PC-3 (cell line): ENCODE results near the gene MED13L. TPM values are rescaled to one million over a fixed set of nuclear protein-coding genes. Genes with fewer than 3 reads are reported as not detected.

Experiments
- ATAC-seq: fragments of 200-7000 bp; cut with Tn5 transposase; 2 replicates; pipeline ENCODE4 v1.9.1; 2020; ENCODE audit warnings: mild to moderate bottlenecking, moderate library complexity
- BruUV-seq: library from RNA; stranded (reverse); fragments of 400-500 nt; replicated peaks from 2 replicates; lab custom pipeline; 2021; lab: Mats Ljungman, UMichigan
- CTCF ChIA-PET: fragments of 300-600 bp; sonication (Branson Sonifier 250); formaldehyde crosslinking; loops from one replicate; lab custom pipeline; 2022; ENCODE audit warnings: antibody characterized with exemption; lab: Charles Lee
- POLR2A ChIA-PET: fragments of 300-600 bp; sonication (Branson Sonifier 250); formaldehyde crosslinking; loops from one replicate; lab custom pipeline; 2022; ENCODE audit warnings: antibody characterized with exemption; ENCODE audit not compliant: unreplicated experiment; lab: Charles Lee
- DNase-seq: peaks from one replicate; pipeline ENCODE4 v3.0.0-alpha.2; 2015
- H2AFZ ChIP-seq: fragments of 300-600 bp; sonication (generic); 2 replicates; pipeline ENCODE4 v1.6.0; 2016; ENCODE audit warnings: antibody characterized with exemption, low read length
- H3F3A ChIP-seq: fragments of 300-600 bp; sonication (generic); one replicate; pipeline ENCODE4 v1.6.0; 2017; ENCODE audit warnings: antibody characterized with exemption, low read length, control low read depth, mild to moderate bottlenecking; ENCODE audit not compliant: unreplicated experiment
- H3K27ac ChIP-seq: fragments of 300-600 bp; sonication (generic); 2 replicates; pipeline ENCODE4 v1.5.1; 2016; ENCODE audit warnings: mild to moderate bottlenecking, low read length
- H3K27me3 ChIP-seq: fragments of 300-600 bp; sonication (generic); 2 replicates; pipeline ENCODE4 v1.6.1; 2016; ENCODE audit warnings: low read length, mixed read lengths
- H3K36me3 ChIP-seq: fragments of 300-600 bp; sonication (generic); 2 replicates; pipeline ENCODE4 v1.6.1; 2016; ENCODE audit warnings: low read depth, mixed run types, low read length, mixed read lengths
- H3K4me1 ChIP-seq: fragments of 300-600 bp; sonication (generic); 2 replicates; pipeline ENCODE4 v1.5.1; 2016; ENCODE audit warnings: low read length; ENCODE audit not compliant: insufficient read depth
- H3K4me2 ChIP-seq: fragments of 300-600 bp; sonication (generic); 2 replicates; pipeline ENCODE4 v1.6.0; 2016; ENCODE audit warnings: low read length
- H3K4me3 ChIP-seq: fragments of 300-600 bp; sonication (generic); 2 replicates; pipeline ENCODE4 v1.5.1; 2016; ENCODE audit warnings: mild to moderate bottlenecking, low read length, mixed read lengths
- H3K79me2 ChIP-seq: fragments of 300-600 bp; sonication (generic); 2 replicates; pipeline ENCODE4 v1.6.1; 2017; ENCODE audit warnings: low read length, mixed read lengths
- H3K9ac ChIP-seq: fragments of 300-600 bp; sonication (generic); 2 replicates; pipeline ENCODE4 v1.6.0; 2016; ENCODE audit warnings: mild to moderate bottlenecking, low read length
- H3K9me2 ChIP-seq: fragments of 300-600 bp; sonication (generic); replicated peaks from 2 replicates; pipeline ENCODE4 v1.6.1; 2016; ENCODE audit warnings: mixed run types, low read length, mixed read lengths
- H3K9me3 ChIP-seq: fragments of 300-600 bp; sonication (generic); 2 replicates; pipeline ENCODE4 v1.6.1; 2016; ENCODE audit warnings: low read length, mixed read lengths
- H4K20me1 ChIP-seq: fragments of 300-600 bp; sonication (generic); 2 replicates; pipeline ENCODE4 v1.6.1; 2016; ENCODE audit warnings: low read length, mixed read lengths
- CTCF ChIP-seq: fragments of 300-600 bp; sonication (generic); conservative IDR thresholded peaks from 2 replicates; pipeline ENCODE4 v1.5.1; 2017; ENCODE audit warnings: antibody characterized with exemption, low read depth, mild to moderate bottlenecking, low read length
- EZH2 ChIP-seq: fragments of 300-600 bp; sonication (generic); IDR thresholded peaks from one replicate; pipeline ENCODE4 v1.6.1; 2017; ENCODE audit warnings: antibody characterized with exemption, mild to moderate bottlenecking, low read length; ENCODE audit not compliant: unreplicated experiment
- EZH2phosphoT487 ChIP-seq: fragments of 300-600 bp; sonication (generic); IDR thresholded peaks from 2 replicates; pipeline ENCODE4 v1.6.1; 2018; ENCODE audit warnings: mild to moderate bottlenecking, antibody characterized with exemption, low read length, borderline replicate concordance
- intact Hi-C: fragments of 100-400 bp; cut with micrococcal nuclease; formaldehyde crosslinking; loops from 2 replicates; pipeline ENCODE4 v1.9.0; 2023
- total RNA-seq: library from RNA; depleted of rRNA; stranded (reverse); fragments of >200 nt; gene quantifications from 2 replicates; pipeline ENCODE4 v1.2.3, GENCODE V29; 2014

MED13L gene
- total RNA-seq, 1 experiment from 2014 or later: 61.2 TPM

- POLR2A ChIA-PET: interaction anchor here (0.6 kb wide), 1 partner anchor 101 kb away, joined by 3 read pairs; no protein-coding TSS in a partner anchor
- ATAC-seq: peak; percentile 74
- CTCF ChIA-PET: interaction anchor here (0.5 to 1.0 kb wide), 3 partner anchors 74 to 164 kb away, joined by 4 to 6 read pairs (median 5); no protein-coding TSS in a partner anchor
Observed at GRCh38 chr12:116161588-116161987, 115.9 kb downstream of the MED13L start.

GRCh38 chr12:116160883-116161458, 116.5 kb downstream of the MED13L start:
- no peaks in the 10 kb centered on the region for H3K36me3 ChIP-seq
- H3K27me3 ChIP-seq: no peaks in the 10 kb centered on the region
- H3K9me3 ChIP-seq: no peaks in the 10 kb centered on the region
- peaks cover 76% of the 10 kb centered on the region for H4K20me1 ChIP-seq
- DNase-seq: no peak
- H3K79me2 ChIP-seq: peaks cover 95% of the 10 kb centered on the region
- no peak overlapping the region for H2AFZ ChIP-seq
- H3K4me1 ChIP-seq: peaks cover 50% of the 10 kb centered on the region
- peak overlapping the region; percentile 62 for H3K4me2 ChIP-seq
- CTCF ChIA-PET: interaction anchor here (1.0 kb wide), 1 partner anchor 75 kb away, joined by 5 read pairs; no protein-coding TSS in a partner anchor
- H3K27ac ChIP-seq: peak overlapping the region; percentile 66
- no peak for TF ChIP-seq EZH2
- H3F3A ChIP-seq: peaks cover 7% of the 10 kb centered on the region
- BruUV-seq: no TSS peak
- no peak overlapping the region for H3K4me3 ChIP-seq
- intact Hi-C loops: loop anchor here (1.0 kb wide), 1 partner anchor 18 kb away; no protein-coding TSS in a partner anchor
- H3K9ac ChIP-seq: peak overlapping the region; percentile 30
- no peak for ATAC-seq
- no peaks in the 10 kb centered on the region for H3K9me2 ChIP-seq
- POLR2A ChIA-PET: interaction anchor here (0.6 kb wide), 1 partner anchor 100 kb away, joined by 3 read pairs; no protein-coding TSS in a partner anchor

More at GRCh38 chr12:116161588-116161987, 115.9 kb downstream of the MED13L start:
- peak overlapping the region; percentile 66 for H3K27ac ChIP-seq
- H3K4me3 ChIP-seq: peak overlapping the region; percentile 11; the same call in 1 of the 2 replicates
- no peaks in the 10 kb centered on the region for H3K36me3 ChIP-seq
- H3K4me2 ChIP-seq: peak overlapping the region; percentile 63
- H3K9me2 ChIP-seq: no peaks in the 10 kb centered on the region
- H3K4me1 ChIP-seq: peaks cover 57% of the 10 kb centered on the region
- peaks cover 95% of the 10 kb centered on the region for H3K79me2 ChIP-seq
- BruUV-seq: no TSS peak
- TF ChIP-seq EZH2 (no peak), CTCF (no peak), EZH2phosphoT487 (no peak)
- intact Hi-C loops: loop anchor here (1.0 kb wide), 1 partner anchor 18 kb away; no protein-coding TSS in a partner anchor
- no peaks in the 10 kb centered on the region for H3K27me3 ChIP-seq
- peaks cover 76% of the 10 kb centered on the region for H4K20me1 ChIP-seq
- no peaks in the 10 kb centered on the region for H3K9me3 ChIP-seq
- DNase-seq: peak; percentile 90
- H3F3A ChIP-seq: peaks cover 7% of the 10 kb centered on the region
- H2AFZ ChIP-seq: no peak overlapping the region
- peak overlapping the region; percentile 30; the same call in 1 of the 2 replicates for H3K9ac ChIP-seq

GRCh38 chr12:116160231-116160630, 117.3 kb downstream of the MED13L start:
- Histone ChIP-seq H3K4me3 (no peak overlapping the region), H3K9ac (peak overlapping the region; percentile 30; the same call in 1 of the 2 replicates), H2AFZ (no peak overlapping the region), H3K4me1 (peaks cover 43% of the 10 kb centered on the region), H3K9me2 (no peaks in the 10 kb centered on the region), H3K27me3 (no peaks in the 10 kb centered on the region), H3K9me3 (no peaks in the 10 kb centered on the region), H3K4me2 (peak overlapping the region; percentile 62; the same call in 1 of the 2 replicates), H3F3A (peaks cover 7% of the 10 kb centered on the region), H4K20me1 (peaks cover 70% of the 10 kb centered on the region), H3K79me2 (peaks cover 95% of the 10 kb centered on the region), H3K36me3 (no peaks in the 10 kb centered on the region), H3K27ac (peak overlapping the region; percentile 66)
- no peak for TF ChIP-seq CTCF
- no peak for TF ChIP-seq EZH2phosphoT487
- TF ChIP-seq EZH2: no peak
- BruUV-seq: no TSS peak
- CTCF ChIA-PET: no interaction called here
- POLR2A ChIA-PET: no interaction called here
- peak; percentile 90 for DNase-seq
- intact Hi-C loops: no loop called here
- ATAC-seq: peak; percentile 34
